Measurements from ENCODE around the gene BANF2. TPM values are rescaled to one million over a fixed set of nuclear protein-coding genes. Genes with fewer than 3 reads are reported as not detected.

The BANF2 gene
- total and polyA plus RNA-seq, 2 of the 13 experiments (the other 11 are each of a cell fraction or from before 2014, with no cell fraction given): 0.35 TPM; not detected in 1

DNA sequence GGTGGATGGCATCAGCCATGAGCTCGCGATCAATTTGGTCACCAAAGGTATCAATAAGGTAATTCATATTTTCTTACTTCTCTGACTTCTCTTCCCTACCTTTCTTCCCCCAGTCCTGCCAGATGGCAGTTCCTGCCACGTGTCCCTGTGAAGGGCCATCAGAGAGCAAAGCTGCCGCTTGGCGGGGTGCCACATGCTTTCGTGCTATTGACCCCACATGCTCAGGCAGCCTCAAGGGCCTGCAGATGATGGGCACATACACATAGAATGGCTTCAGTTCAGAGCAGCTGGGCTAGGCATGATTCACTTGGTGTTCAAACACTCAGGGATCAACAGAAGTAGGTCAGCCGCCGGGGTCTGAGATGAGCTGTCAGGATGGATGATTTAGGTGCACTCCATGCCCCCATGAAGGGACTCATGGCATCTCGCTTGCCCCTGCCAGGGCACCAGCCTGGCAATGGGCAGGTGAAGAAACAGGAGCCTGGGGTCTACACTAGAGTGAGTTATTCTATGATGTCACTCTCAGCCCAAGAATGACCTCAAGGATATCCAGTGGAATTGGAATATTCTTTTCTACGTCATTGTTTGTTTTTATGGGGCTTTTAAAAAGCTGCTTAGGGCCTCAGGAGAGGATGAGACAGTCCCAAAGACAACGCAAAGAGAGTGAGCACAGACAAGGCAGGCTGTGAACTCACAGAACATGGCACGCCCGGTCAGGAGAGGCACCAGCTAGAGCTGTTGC, 25.5 kb downstream of the BANF2 start (continued):
- TF ChIP-seq, protein P1, sequence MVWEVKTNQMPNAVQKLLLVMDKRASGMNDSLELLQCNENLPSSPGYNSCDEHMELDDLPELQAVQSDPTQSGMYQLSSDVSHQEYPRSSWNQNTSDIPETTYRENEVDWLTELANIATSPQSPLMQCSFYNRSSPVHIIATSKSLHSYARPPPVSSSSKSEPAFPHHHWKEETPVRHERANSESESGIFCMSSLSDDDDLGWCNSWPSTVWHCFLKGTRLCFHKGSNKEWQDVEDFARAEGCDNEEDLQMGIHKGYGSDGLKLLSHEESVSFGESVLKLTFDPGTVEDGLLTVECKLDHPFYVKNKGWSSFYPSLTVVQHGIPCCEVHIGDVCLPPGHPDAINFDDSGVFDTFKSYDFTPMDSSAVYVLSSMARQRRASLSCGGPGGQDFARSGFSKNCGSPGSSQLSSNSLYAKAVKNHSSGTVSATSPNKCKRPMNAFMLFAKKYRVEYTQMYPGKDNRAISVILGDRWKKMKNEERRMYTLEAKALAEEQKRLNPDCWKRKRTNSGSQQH (CRISPR knock-in tag; IDR thresholded peaks at IDR 0.05; ENCODE audit: low read depth): 0 out of 2 replicates have a peak, but pooled peaks have one; percentile 28
- TF ChIP-seq, protein P2, sequence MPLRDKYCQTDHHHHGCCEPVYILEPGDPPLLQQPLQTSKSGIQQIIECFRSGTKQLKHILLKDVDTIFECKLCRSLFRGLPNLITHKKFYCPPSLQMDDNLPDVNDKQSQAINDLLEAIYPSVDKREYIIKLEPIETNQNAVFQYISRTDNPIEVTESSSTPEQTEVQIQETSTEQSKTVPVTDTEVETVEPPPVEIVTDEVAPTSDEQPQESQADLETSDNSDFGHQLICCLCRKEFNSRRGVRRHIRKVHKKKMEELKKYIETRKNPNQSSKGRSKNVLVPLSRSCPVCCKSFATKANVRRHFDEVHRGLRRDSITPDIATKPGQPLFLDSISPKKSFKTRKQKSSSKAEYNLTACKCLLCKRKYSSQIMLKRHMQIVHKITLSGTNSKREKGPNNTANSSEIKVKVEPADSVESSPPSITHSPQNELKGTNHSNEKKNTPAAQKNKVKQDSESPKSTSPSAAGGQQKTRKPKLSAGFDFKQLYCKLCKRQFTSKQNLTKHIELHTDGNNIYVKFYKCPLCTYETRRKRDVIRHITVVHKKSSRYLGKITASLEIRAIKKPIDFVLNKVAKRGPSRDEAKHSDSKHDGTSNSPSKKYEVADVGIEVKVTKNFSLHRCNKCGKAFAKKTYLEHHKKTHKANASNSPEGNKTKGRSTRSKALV (CRISPR knock-in tag; IDR thresholded peaks at IDR 0.05): no peak
- TF ChIP-seq BHLHE40 (IDR thresholded peaks at IDR 0.05; ENCODE audit: low read length) (peak; percentile 76), NFKBIZ (CRISPR knock-in tag; IDR thresholded peaks at IDR 0.05) (no peak), ZNF749 (CRISPR knock-in tag; IDR thresholded peaks at IDR 0.05; ENCODE audit: borderline replicate concordance) (no peak), ZNF703 (CRISPR knock-in tag; IDR thresholded peaks at IDR 0.05; ENCODE audit: borderline replicate concordance) (no peak), ZSCAN31 (CRISPR knock-in tag; IDR thresholded peaks at IDR 0.05; ENCODE audit: low read depth) (no peak), CREB1 (IDR thresholded peaks at IDR 0.05) (peak; percentile 78), CREB1 (CRISPR knock-in tag; IDR thresholded peaks at IDR 0.05) (no peak), ZNF670 (CRISPR knock-in tag; IDR thresholded peaks at IDR 0.05; ENCODE audit: borderline replicate concordance) (no peak), ZSCAN29 (CRISPR knock-in tag; conservative IDR thresholded peaks at IDR 0.05) (no peak), SIN3B (IDR thresholded peaks at IDR 0.05; ENCODE audit: low read length) (no peak), CBFB (CRISPR knock-in tag; IDR thresholded peaks at IDR 0.05) (no peak), FOXM1 (CRISPR knock-in tag; IDR thresholded peaks at IDR 0.05) (no peak)
- TF ChIP-seq, protein P3, sequence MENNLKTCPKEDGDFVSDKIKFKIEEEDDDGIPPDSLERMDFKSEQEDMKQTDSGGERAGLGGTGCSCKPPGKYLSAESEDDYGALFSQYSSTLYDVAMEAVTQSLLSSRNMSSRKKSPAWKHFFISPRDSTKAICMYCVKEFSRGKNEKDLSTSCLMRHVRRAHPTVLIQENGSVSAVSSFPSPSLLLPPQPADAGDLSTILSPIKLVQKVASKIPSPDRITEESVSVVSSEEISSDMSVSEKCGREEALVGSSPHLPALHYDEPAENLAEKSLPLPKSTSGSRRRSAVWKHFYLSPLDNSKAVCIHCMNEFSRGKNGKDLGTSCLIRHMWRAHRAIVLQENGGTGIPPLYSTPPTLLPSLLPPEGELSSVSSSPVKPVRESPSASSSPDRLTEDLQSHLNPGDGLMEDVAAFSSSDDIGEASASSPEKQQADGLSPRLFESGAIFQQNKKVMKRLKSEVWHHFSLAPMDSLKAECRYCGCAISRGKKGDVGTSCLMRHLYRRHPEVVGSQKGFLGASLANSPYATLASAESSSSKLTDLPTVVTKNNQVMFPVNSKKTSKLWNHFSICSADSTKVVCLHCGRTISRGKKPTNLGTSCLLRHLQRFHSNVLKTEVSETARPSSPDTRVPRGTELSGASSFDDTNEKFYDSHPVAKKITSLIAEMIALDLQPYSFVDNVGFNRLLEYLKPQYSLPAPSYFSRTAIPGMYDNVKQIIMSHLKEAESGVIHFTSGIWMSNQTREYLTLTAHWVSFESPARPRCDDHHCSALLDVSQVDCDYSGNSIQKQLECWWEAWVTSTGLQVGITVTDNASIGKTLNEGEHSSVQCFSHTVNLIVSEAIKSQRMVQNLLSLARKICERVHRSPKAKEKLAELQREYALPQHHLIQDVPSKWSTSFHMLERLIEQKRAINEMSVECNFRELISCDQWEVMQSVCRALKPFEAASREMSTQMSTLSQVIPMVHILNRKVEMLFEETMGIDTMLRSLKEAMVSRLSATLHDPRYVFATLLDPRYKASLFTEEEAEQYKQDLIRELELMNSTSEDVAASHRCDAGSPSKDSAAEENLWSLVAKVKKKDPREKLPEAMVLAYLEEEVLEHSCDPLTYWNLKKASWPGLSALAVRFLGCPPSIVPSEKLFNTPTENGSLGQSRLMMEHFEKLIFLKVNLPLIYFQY (CRISPR knock-in tag; IDR thresholded peaks at IDR 0.05; ENCODE audit: borderline replicate concordance): no peak
- TF ChIP-seq, protein P4, sequence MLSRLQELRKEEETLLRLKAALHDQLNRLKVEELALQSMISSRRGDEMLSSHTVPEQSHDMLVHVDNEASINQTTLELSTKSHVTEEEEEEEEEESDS (CRISPR knock-in tag; IDR thresholded peaks at IDR 0.05; ENCODE audit: borderline replicate concordance): no peak
- TF ChIP-seq, protein P5, sequence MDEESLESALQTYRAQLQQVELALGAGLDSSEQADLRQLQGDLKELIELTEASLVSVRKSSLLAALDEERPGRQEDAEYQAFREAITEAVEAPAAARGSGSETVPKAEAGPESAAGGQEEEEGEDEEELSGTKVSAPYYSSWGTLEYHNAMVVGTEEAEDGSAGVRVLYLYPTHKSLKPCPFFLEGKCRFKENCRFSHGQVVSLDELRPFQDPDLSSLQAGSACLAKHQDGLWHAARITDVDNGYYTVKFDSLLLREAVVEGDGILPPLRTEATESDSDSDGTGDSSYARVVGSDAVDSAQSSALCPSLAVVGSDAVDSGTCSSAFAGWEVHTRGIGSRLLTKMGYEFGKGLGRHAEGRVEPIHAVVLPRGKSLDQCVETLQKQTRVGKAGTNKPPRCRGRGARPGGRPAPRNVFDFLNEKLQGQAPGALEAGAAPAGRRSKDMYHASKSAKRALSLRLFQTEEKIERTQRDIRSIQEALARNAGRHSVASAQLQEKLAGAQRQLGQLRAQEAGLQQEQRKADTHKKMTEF (CRISPR knock-in tag; IDR thresholded peaks at IDR 0.05): peak; percentile 21; the same call in 1 of the 2 replicates
- TF ChIP-seq, protein P6, sequence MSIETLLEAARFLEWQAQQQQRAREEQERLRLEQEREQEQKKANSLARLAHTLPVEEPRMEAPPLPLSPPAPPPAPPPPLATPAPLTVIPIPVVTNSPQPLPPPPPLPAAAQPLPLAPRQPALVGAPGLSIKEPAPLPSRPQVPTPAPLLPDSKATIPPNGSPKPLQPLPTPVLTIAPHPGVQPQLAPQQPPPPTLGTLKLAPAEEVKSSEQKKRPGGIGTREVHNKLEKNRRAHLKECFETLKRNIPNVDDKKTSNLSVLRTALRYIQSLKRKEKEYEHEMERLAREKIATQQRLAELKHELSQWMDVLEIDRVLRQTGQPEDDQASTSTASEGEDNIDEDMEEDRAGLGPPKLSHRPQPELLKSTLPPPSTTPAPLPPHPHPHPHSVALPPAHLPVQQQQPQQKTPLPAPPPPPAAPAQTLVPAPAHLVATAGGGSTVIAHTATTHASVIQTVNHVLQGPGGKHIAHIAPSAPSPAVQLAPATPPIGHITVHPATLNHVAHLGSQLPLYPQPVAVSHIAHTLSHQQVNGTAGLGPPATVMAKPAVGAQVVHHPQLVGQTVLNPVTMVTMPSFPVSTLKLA (IDR thresholded peaks at IDR 0.05): peak; percentile 69
- TF ChIP-seq, protein P7, sequence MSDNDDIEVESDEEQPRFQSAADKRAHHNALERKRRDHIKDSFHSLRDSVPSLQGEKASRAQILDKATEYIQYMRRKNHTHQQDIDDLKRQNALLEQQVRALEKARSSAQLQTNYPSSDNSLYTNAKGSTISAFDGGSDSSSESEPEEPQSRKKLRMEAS (IDR thresholded peaks at IDR 0.05): peak; percentile 85

Data from HepG2 (cell line).